ENCODE results near the gene RGS11. TPM values are rescaled to one million over a fixed set of nuclear protein-coding genes. Genes with fewer than 3 reads are reported as not detected.

The RGS11 gene
- total and polyA plus RNA-seq, 9 of the 15 experiments (the other 6 are each of a cell fraction or from before 2014, with no cell fraction given), result not detected

DNA sequence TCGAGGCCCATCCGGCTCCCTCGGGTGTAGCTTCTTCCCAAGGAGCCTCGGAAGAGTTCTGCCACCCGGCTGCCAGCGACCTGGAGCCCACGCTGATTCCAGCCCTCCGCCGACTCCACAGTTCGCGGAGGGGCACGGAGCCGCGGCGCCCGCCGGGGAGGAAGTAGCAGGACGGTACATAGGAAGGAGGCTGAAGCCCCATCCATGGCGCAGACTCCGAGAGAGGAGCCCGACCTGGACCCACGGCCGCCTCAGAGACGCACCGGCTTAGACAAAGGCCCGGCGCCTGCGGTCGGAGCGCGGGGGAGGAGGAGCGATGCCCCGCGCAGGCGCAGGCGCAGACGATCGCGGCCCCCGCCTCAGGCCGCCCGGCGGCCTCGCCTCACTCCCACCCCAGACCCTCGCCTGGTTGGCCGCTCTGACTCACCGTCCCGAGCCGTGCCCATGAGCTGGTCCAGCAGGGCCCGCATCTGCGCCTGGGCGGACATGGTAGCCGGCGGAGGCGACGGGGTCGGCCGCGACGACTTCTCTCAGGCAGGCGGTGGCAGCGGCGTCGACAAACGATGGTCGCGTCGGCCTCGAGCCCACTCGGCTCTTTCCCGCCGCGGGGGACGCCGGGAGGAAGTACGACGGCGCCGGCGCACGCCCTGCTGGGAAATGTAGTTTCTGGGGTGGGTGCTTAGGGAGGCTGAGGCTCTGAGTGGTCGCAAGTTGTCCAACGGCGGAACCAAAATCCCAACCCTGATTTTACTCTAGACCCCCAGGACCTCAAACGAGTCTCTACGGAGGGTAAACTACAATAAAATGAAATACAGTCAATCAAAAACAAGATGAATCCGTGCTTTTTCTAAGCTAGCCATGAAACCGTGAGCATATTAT, 46.7 kb downstream of the RGS11 start, which contains the start of gene LUC7L (continued):
- TF ChIP-seq, protein P1, sequence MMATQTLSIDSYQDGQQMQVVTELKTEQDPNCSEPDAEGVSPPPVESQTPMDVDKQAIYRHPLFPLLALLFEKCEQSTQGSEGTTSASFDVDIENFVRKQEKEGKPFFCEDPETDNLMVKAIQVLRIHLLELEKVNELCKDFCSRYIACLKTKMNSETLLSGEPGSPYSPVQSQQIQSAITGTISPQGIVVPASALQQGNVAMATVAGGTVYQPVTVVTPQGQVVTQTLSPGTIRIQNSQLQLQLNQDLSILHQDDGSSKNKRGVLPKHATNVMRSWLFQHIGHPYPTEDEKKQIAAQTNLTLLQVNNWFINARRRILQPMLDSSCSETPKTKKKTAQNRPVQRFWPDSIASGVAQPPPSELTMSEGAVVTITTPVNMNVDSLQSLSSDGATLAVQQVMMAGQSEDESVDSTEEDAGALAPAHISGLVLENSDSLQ (IDR thresholded peaks at IDR 0.05), result no peak
- TF ChIP-seq, protein P2, sequence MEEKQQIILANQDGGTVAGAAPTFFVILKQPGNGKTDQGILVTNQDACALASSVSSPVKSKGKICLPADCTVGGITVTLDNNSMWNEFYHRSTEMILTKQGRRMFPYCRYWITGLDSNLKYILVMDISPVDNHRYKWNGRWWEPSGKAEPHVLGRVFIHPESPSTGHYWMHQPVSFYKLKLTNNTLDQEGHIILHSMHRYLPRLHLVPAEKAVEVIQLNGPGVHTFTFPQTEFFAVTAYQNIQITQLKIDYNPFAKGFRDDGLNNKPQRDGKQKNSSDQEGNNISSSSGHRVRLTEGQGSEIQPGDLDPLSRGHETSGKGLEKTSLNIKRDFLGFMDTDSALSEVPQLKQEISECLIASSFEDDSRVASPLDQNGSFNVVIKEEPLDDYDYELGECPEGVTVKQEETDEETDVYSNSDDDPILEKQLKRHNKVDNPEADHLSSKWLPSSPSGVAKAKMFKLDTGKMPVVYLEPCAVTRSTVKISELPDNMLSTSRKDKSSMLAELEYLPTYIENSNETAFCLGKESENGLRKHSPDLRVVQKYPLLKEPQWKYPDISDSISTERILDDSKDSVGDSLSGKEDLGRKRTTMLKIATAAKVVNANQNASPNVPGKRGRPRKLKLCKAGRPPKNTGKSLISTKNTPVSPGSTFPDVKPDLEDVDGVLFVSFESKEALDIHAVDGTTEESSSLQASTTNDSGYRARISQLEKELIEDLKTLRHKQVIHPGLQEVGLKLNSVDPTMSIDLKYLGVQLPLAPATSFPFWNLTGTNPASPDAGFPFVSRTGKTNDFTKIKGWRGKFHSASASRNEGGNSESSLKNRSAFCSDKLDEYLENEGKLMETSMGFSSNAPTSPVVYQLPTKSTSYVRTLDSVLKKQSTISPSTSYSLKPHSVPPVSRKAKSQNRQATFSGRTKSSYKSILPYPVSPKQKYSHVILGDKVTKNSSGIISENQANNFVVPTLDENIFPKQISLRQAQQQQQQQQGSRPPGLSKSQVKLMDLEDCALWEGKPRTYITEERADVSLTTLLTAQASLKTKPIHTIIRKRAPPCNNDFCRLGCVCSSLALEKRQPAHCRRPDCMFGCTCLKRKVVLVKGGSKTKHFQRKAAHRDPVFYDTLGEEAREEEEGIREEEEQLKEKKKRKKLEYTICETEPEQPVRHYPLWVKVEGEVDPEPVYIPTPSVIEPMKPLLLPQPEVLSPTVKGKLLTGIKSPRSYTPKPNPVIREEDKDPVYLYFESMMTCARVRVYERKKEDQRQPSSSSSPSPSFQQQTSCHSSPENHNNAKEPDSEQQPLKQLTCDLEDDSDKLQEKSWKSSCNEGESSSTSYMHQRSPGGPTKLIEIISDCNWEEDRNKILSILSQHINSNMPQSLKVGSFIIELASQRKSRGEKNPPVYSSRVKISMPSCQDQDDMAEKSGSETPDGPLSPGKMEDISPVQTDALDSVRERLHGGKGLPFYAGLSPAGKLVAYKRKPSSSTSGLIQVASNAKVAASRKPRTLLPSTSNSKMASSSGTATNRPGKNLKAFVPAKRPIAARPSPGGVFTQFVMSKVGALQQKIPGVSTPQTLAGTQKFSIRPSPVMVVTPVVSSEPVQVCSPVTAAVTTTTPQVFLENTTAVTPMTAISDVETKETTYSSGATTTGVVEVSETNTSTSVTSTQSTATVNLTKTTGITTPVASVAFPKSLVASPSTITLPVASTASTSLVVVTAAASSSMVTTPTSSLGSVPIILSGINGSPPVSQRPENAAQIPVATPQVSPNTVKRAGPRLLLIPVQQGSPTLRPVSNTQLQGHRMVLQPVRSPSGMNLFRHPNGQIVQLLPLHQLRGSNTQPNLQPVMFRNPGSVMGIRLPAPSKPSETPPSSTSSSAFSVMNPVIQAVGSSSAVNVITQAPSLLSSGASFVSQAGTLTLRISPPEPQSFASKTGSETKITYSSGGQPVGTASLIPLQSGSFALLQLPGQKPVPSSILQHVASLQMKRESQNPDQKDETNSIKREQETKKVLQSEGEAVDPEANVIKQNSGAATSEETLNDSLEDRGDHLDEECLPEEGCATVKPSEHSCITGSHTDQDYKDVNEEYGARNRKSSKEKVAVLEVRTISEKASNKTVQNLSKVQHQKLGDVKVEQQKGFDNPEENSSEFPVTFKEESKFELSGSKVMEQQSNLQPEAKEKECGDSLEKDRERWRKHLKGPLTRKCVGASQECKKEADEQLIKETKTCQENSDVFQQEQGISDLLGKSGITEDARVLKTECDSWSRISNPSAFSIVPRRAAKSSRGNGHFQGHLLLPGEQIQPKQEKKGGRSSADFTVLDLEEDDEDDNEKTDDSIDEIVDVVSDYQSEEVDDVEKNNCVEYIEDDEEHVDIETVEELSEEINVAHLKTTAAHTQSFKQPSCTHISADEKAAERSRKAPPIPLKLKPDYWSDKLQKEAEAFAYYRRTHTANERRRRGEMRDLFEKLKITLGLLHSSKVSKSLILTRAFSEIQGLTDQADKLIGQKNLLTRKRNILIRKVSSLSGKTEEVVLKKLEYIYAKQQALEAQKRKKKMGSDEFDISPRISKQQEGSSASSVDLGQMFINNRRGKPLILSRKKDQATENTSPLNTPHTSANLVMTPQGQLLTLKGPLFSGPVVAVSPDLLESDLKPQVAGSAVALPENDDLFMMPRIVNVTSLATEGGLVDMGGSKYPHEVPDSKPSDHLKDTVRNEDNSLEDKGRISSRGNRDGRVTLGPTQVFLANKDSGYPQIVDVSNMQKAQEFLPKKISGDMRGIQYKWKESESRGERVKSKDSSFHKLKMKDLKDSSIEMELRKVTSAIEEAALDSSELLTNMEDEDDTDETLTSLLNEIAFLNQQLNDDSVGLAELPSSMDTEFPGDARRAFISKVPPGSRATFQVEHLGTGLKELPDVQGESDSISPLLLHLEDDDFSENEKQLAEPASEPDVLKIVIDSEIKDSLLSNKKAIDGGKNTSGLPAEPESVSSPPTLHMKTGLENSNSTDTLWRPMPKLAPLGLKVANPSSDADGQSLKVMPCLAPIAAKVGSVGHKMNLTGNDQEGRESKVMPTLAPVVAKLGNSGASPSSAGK (IDR thresholded peaks at IDR 0.05), result peak; percentile 99
- TF ChIP-seq ZNF232 (CRISPR knock-in tag; IDR thresholded peaks at IDR 0.05) (peak; percentile 31; the same call in 1 of the 2 replicates), ZKSCAN1 (IDR thresholded peaks at IDR 0.05; ENCODE audit: low read depth, low read length) (no peak), TBP (optimal IDR thresholded peaks at IDR 0.05; ENCODE audit: low read depth, low read length) (peak; percentile 87), ZNF830 (CRISPR knock-in tag; IDR thresholded peaks at IDR 0.05) (peak; percentile 73; the same call in 1 of the 2 replicates)
- TF ChIP-seq, protein P3, sequence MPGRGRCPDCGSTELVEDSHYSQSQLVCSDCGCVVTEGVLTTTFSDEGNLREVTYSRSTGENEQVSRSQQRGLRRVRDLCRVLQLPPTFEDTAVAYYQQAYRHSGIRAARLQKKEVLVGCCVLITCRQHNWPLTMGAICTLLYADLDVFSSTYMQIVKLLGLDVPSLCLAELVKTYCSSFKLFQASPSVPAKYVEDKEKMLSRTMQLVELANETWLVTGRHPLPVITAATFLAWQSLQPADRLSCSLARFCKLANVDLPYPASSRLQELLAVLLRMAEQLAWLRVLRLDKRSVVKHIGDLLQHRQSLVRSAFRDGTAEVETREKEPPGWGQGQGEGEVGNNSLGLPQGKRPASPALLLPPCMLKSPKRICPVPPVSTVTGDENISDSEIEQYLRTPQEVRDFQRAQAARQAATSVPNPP (IDR thresholded peaks at IDR 0.05; ENCODE audit: borderline replicate concordance, insufficient read depth, insufficient read length), result no peak
- TF ChIP-seq, protein P4, sequence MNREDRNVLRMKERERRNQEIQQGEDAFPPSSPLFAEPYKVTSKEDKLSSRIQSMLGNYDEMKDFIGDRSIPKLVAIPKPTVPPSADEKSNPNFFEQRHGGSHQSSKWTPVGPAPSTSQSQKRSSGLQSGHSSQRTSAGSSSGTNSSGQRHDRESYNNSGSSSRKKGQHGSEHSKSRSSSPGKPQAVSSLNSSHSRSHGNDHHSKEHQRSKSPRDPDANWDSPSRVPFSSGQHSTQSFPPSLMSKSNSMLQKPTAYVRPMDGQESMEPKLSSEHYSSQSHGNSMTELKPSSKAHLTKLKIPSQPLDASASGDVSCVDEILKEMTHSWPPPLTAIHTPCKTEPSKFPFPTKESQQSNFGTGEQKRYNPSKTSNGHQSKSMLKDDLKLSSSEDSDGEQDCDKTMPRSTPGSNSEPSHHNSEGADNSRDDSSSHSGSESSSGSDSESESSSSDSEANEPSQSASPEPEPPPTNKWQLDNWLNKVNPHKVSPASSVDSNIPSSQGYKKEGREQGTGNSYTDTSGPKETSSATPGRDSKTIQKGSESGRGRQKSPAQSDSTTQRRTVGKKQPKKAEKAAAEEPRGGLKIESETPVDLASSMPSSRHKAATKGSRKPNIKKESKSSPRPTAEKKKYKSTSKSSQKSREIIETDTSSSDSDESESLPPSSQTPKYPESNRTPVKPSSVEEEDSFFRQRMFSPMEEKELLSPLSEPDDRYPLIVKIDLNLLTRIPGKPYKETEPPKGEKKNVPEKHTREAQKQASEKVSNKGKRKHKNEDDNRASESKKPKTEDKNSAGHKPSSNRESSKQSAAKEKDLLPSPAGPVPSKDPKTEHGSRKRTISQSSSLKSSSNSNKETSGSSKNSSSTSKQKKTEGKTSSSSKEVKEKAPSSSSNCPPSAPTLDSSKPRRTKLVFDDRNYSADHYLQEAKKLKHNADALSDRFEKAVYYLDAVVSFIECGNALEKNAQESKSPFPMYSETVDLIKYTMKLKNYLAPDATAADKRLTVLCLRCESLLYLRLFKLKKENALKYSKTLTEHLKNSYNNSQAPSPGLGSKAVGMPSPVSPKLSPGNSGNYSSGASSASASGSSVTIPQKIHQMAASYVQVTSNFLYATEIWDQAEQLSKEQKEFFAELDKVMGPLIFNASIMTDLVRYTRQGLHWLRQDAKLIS (CRISPR knock-in tag; IDR thresholded peaks at IDR 0.05), result peak; percentile 89
